ENCODE data around the gene LRRTM4.

LRRTM4 gene

DNA sequence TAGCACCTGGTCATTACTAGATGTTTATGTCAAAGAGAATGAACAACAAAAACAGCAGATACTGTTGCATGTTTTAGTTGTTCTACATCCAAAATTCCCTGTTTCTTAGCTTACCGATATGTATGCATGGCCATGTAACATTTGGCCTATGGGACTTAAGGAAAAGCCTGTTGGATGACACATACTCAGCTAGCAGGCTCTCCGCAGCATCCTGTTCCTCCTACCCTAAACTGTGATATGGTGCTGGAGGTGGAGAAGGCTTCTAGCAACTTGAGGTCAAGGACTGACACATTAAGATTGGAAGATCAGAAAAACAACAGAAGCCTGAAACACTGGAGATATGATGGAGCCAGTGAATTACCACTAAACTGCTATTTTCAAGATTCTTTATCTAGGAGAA lies 537.8 kb downstream of the LRRTM4 start:
- no peak for TF ChIP-seq TOX (CRISPR knock-in tag; IDR thresholded peaks at IDR 0.05; ENCODE audit: borderline replicate concordance)
- TF ChIP-seq ISL1 (CRISPR knock-in tag; IDR thresholded peaks at IDR 0.05), result no peak
- TF ChIP-seq ZC3H10 (CRISPR knock-in tag; IDR thresholded peaks at IDR 0.05), result no peak
- TF ChIP-seq PPARA (CRISPR knock-in tag; IDR thresholded peaks at IDR 0.05; ENCODE audit: borderline replicate concordance), result no peak
- no peak for TF ChIP-seq ESRRG (CRISPR knock-in tag; IDR thresholded peaks at IDR 0.05)
- no peak for TF ChIP-seq RARB (CRISPR knock-in tag; IDR thresholded peaks at IDR 0.05)
- no peak for TF ChIP-seq SNAI2 (CRISPR knock-in tag; IDR thresholded peaks at IDR 0.05)
- TF ChIP-seq, protein P1, sequence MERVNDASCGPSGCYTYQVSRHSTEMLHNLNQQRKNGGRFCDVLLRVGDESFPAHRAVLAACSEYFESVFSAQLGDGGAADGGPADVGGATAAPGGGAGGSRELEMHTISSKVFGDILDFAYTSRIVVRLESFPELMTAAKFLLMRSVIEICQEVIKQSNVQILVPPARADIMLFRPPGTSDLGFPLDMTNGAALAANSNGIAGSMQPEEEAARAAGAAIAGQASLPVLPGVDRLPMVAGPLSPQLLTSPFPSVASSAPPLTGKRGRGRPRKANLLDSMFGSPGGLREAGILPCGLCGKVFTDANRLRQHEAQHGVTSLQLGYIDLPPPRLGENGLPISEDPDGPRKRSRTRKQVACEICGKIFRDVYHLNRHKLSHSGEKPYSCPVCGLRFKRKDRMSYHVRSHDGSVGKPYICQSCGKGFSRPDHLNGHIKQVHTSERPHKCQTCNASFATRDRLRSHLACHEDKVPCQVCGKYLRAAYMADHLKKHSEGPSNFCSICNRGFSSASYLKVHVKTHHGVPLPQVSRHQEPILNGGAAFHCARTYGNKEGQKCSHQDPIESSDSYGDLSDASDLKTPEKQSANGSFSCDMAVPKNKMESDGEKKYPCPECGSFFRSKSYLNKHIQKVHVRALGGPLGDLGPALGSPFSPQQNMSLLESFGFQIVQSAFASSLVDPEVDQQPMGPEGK (CRISPR knock-in tag; IDR thresholded peaks at IDR 0.05; ENCODE audit: borderline replicate concordance), result no peak
- TF ChIP-seq, protein P2, sequence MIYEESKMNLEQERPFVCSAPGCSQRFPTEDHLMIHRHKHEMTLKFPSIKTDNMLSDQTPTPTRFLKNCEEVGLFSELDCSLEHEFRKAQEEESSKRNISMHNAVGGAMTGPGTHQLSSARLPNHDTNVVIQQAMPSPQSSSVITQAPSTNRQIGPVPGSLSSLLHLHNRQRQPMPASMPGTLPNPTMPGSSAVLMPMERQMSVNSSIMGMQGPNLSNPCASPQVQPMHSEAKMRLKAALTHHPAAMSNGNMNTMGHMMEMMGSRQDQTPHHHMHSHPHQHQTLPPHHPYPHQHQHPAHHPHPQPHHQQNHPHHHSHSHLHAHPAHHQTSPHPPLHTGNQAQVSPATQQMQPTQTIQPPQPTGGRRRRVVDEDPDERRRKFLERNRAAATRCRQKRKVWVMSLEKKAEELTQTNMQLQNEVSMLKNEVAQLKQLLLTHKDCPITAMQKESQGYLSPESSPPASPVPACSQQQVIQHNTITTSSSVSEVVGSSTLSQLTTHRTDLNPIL (CRISPR knock-in tag; IDR thresholded peaks at IDR 0.05; ENCODE audit: low read depth), result no peak
- TF ChIP-seq, protein P3, sequence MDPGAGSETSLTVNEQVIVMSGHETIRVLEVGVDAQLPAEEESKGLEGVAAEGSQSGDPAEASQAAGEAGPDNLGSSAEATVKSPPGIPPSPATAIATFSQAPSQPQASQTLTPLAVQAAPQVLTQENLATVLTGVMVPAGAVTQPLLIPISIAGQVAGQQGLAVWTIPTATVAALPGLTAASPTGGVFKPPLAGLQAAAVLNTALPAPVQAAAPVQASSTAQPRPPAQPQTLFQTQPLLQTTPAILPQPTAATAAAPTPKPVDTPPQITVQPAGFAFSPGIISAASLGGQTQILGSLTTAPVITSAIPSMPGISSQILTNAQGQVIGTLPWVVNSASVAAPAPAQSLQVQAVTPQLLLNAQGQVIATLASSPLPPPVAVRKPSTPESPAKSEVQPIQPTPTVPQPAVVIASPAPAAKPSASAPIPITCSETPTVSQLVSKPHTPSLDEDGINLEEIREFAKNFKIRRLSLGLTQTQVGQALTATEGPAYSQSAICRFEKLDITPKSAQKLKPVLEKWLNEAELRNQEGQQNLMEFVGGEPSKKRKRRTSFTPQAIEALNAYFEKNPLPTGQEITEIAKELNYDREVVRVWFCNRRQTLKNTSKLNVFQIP (CRISPR knock-in tag; IDR thresholded peaks at IDR 0.05; ENCODE audit: borderline replicate concordance, low read depth), result no peak
- no peak for TF ChIP-seq ZNF565 (CRISPR knock-in tag; conservative IDR thresholded peaks at IDR 0.05; ENCODE audit: low read depth)
- no peak for TF ChIP-seq ZNF8 (CRISPR knock-in tag; IDR thresholded peaks at IDR 0.05)
- TF ChIP-seq ZNF70 (CRISPR knock-in tag; IDR thresholded peaks at IDR 0.05), result no peak
- no peak for TF ChIP-seq TCF4 (CRISPR knock-in tag; IDR thresholded peaks at IDR 0.05; ENCODE audit: borderline replicate concordance)
- TF ChIP-seq, protein P4, sequence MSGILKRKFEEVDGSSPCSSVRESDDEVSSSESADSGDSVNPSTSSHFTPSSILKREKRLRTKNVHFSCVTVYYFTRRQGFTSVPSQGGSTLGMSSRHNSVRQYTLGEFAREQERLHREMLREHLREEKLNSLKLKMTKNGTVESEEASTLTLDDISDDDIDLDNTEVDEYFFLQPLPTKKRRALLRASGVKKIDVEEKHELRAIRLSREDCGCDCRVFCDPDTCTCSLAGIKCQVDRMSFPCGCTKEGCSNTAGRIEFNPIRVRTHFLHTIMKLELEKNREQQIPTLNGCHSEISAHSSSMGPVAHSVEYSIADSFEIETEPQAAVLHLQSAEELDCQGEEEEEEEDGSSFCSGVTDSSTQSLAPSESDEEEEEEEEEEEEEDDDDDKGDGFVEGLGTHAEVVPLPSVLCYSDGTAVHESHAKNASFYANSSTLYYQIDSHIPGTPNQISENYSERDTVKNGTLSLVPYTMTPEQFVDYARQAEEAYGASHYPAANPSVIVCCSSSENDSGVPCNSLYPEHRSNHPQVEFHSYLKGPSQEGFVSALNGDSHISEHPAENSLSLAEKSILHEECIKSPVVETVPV (CRISPR knock-in tag; IDR thresholded peaks at IDR 0.05), result no peak
- TF ChIP-seq, protein P5, sequence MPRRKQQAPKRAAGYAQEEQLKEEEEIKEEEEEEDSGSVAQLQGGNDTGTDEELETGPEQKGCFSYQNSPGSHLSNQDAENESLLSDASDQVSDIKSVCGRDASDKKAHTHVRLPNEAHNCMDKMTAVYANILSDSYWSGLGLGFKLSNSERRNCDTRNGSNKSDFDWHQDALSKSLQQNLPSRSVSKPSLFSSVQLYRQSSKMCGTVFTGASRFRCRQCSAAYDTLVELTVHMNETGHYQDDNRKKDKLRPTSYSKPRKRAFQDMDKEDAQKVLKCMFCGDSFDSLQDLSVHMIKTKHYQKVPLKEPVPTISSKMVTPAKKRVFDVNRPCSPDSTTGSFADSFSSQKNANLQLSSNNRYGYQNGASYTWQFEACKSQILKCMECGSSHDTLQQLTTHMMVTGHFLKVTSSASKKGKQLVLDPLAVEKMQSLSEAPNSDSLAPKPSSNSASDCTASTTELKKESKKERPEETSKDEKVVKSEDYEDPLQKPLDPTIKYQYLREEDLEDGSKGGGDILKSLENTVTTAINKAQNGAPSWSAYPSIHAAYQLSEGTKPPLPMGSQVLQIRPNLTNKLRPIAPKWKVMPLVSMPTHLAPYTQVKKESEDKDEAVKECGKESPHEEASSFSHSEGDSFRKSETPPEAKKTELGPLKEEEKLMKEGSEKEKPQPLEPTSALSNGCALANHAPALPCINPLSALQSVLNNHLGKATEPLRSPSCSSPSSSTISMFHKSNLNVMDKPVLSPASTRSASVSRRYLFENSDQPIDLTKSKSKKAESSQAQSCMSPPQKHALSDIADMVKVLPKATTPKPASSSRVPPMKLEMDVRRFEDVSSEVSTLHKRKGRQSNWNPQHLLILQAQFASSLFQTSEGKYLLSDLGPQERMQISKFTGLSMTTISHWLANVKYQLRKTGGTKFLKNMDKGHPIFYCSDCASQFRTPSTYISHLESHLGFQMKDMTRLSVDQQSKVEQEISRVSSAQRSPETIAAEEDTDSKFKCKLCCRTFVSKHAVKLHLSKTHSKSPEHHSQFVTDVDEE (CRISPR knock-in tag; IDR thresholded peaks at IDR 0.05), result no peak
- TF ChIP-seq ZFP30 (CRISPR knock-in tag; IDR thresholded peaks at IDR 0.05), result no peak
- no peak for TF ChIP-seq BACH2 (CRISPR knock-in tag; IDR thresholded peaks at IDR 0.05; ENCODE audit: borderline replicate concordance)
- no peak for TF ChIP-seq ARNTL (CRISPR knock-in tag; IDR thresholded peaks at IDR 0.05; ENCODE audit: borderline replicate concordance, low read depth)
- TF ChIP-seq CSDC2 (CRISPR knock-in tag; IDR thresholded peaks at IDR 0.05), result no peak

DNA sequence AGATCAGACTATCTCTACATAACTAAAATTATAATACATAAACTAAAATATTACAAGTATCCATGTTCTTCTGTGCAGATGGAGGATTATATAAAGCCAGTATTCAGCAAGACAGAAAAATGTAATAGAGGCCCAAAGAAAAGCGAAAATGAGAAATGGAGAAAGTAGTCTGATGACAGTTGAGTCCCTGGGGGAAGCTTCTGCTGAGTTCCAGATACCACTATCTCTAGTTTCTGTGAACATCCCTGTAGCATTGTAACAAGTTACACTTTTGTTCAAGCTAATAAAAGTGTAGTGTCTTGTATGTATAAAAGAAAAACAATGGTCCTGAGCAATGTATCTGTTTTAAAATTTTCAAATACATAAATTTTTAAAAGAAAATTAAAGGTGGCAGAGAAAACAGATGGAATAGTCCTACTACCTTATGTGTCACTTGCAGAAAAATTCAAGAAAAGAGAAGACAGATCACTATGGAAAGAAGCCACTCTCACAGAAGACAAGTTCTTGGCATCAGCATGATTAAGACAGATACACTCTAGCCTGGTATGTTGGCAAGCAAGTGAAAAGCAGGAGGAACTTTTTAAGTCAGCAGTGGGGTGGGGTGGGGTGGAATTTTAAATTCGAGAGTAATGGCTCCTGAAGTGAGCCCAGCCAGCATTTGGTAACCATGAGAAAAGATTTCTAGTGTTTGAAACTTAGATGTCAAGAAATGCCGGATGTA lies 541.9 kb downstream of the LRRTM4 start:
- ATAC-seq, result no peak
- TF ChIP-seq ZNF565 (CRISPR knock-in tag; conservative IDR thresholded peaks at IDR 0.05; ENCODE audit: low read depth) (no peak), ISL1 (CRISPR knock-in tag; IDR thresholded peaks at IDR 0.05) (peak; percentile 76), OSR1 (CRISPR knock-in tag; IDR thresholded peaks at IDR 0.05) (no peak)

More for the DNA sequence above, 537.8 kb downstream of the LRRTM4 start:
- ATAC-seq, result no peak
